ENCODE data around the gene CNTNAP1. TPM values are rescaled to one million over a fixed set of nuclear protein-coding genes. Genes with fewer than 3 reads are reported as not detected.

The CNTNAP1 gene
- total and polyA plus RNA-seq, 9 of the 15 experiments (the other 6 are each of a cell fraction or from before 2014, with no cell fraction given) = 0.10 to 1.8 (median 0.62) TPM

DNA sequence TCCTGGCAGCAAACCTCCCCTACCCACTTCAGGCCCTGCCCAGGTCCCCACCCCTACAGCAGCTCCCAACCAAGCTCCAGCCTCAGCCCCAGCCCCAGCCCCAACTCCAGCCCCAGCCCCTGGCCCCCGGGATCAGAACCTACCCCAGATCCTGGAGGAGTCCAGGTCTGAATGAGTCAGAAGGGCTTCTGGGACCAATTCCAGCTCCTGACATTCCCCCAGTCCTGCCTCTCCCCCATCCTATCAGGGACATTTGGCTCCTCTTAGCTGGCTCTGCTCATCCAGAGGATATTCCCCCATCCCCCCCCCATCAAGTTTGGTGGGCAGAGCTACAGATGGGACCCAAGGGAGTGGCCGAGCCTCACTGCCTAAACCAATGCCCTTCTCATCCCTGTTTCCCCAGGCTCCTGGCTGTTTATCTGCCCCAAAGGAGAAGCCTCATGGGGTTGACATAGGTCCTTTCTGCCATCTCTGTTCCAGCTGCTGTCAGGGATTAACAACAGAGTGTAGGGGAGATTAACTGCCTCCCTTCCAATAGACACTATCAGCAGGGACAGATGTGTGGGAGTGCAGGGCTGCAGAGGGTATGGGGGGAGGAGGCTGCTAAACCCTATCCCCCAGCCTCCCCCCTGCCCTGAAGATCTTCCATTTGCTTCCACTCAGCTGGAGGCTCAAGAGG is 16.5 kb downstream of the CNTNAP1 start (continued):
- TF ChIP-seq, protein P1, sequence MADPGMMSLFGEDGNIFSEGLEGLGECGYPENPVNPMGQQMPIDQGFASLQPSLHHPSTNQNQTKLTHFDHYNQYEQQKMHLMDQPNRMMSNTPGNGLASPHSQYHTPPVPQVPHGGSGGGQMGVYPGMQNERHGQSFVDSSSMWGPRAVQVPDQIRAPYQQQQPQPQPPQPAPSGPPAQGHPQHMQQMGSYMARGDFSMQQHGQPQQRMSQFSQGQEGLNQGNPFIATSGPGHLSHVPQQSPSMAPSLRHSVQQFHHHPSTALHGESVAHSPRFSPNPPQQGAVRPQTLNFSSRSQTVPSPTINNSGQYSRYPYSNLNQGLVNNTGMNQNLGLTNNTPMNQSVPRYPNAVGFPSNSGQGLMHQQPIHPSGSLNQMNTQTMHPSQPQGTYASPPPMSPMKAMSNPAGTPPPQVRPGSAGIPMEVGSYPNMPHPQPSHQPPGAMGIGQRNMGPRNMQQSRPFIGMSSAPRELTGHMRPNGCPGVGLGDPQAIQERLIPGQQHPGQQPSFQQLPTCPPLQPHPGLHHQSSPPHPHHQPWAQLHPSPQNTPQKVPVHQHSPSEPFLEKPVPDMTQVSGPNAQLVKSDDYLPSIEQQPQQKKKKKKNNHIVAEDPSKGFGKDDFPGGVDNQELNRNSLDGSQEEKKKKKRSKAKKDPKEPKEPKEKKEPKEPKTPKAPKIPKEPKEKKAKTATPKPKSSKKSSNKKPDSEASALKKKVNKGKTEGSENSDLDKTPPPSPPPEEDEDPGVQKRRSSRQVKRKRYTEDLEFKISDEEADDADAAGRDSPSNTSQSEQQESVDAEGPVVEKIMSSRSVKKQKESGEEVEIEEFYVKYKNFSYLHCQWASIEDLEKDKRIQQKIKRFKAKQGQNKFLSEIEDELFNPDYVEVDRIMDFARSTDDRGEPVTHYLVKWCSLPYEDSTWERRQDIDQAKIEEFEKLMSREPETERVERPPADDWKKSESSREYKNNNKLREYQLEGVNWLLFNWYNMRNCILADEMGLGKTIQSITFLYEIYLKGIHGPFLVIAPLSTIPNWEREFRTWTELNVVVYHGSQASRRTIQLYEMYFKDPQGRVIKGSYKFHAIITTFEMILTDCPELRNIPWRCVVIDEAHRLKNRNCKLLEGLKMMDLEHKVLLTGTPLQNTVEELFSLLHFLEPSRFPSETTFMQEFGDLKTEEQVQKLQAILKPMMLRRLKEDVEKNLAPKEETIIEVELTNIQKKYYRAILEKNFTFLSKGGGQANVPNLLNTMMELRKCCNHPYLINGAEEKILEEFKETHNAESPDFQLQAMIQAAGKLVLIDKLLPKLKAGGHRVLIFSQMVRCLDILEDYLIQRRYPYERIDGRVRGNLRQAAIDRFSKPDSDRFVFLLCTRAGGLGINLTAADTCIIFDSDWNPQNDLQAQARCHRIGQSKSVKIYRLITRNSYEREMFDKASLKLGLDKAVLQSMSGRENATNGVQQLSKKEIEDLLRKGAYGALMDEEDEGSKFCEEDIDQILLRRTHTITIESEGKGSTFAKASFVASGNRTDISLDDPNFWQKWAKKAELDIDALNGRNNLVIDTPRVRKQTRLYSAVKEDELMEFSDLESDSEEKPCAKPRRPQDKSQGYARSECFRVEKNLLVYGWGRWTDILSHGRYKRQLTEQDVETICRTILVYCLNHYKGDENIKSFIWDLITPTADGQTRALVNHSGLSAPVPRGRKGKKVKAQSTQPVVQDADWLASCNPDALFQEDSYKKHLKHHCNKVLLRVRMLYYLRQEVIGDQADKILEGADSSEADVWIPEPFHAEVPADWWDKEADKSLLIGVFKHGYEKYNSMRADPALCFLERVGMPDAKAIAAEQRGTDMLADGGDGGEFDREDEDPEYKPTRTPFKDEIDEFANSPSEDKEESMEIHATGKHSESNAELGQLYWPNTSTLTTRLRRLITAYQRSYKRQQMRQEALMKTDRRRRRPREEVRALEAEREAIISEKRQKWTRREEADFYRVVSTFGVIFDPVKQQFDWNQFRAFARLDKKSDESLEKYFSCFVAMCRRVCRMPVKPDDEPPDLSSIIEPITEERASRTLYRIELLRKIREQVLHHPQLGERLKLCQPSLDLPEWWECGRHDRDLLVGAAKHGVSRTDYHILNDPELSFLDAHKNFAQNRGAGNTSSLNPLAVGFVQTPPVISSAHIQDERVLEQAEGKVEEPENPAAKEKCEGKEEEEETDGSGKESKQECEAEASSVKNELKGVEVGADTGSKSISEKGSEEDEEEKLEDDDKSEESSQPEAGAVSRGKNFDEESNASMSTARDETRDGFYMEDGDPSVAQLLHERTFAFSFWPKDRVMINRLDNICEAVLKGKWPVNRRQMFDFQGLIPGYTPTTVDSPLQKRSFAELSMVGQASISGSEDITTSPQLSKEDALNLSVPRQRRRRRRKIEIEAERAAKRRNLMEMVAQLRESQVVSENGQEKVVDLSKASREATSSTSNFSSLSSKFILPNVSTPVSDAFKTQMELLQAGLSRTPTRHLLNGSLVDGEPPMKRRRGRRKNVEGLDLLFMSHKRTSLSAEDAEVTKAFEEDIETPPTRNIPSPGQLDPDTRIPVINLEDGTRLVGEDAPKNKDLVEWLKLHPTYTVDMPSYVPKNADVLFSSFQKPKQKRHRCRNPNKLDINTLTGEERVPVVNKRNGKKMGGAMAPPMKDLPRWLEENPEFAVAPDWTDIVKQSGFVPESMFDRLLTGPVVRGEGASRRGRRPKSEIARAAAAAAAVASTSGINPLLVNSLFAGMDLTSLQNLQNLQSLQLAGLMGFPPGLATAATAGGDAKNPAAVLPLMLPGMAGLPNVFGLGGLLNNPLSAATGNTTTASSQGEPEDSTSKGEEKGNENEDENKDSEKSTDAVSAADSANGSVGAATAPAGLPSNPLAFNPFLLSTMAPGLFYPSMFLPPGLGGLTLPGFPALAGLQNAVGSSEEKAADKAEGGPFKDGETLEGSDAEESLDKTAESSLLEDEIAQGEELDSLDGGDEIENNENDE (IDR thresholded peaks at IDR 0.05; ENCODE audit: low read depth, low read length) = no peak
- TF ChIP-seq TFAM (CRISPR knock-in tag; conservative IDR thresholded peaks at IDR 0.05) (no peak), HNRNPUL1 (IDR thresholded peaks at IDR 0.05; ENCODE audit: low read length) (no peak), CHD1 (IDR thresholded peaks at IDR 0.05; ENCODE audit: low read length) (no peak), GATAD2A (IDR thresholded peaks at IDR 0.05) (peak; percentile 97), POLR2A (conservative IDR thresholded peaks at IDR 0.05) (no peak), DACH1 (IDR thresholded peaks at IDR 0.05; ENCODE audit: partially characterized antibody) (peak; percentile 95), SRF (CRISPR knock-in tag; IDR thresholded peaks at IDR 0.05) (peak in 1 of 2 experiments; percentile 79; a peak in 2 of 4 replicates), BCL6 (CRISPR knock-in tag; IDR thresholded peaks at IDR 0.05) (no peak), U2AF2 (optimal IDR thresholded peaks at IDR 0.05; ENCODE audit: low read depth, low read length) (no peak), SMARCA5 (IDR thresholded peaks at IDR 0.05) (no peak)
- TF ChIP-seq, protein P2, sequence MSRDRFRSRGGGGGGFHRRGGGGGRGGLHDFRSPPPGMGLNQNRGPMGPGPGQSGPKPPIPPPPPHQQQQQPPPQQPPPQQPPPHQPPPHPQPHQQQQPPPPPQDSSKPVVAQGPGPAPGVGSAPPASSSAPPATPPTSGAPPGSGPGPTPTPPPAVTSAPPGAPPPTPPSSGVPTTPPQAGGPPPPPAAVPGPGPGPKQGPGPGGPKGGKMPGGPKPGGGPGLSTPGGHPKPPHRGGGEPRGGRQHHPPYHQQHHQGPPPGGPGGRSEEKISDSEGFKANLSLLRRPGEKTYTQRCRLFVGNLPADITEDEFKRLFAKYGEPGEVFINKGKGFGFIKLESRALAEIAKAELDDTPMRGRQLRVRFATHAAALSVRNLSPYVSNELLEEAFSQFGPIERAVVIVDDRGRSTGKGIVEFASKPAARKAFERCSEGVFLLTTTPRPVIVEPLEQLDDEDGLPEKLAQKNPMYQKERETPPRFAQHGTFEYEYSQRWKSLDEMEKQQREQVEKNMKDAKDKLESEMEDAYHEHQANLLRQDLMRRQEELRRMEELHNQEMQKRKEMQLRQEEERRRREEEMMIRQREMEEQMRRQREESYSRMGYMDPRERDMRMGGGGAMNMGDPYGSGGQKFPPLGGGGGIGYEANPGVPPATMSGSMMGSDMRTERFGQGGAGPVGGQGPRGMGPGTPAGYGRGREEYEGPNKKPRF (IDR thresholded peaks at IDR 0.05; ENCODE audit: low read depth, low read length) = no peak
- TF ChIP-seq, protein P3, sequence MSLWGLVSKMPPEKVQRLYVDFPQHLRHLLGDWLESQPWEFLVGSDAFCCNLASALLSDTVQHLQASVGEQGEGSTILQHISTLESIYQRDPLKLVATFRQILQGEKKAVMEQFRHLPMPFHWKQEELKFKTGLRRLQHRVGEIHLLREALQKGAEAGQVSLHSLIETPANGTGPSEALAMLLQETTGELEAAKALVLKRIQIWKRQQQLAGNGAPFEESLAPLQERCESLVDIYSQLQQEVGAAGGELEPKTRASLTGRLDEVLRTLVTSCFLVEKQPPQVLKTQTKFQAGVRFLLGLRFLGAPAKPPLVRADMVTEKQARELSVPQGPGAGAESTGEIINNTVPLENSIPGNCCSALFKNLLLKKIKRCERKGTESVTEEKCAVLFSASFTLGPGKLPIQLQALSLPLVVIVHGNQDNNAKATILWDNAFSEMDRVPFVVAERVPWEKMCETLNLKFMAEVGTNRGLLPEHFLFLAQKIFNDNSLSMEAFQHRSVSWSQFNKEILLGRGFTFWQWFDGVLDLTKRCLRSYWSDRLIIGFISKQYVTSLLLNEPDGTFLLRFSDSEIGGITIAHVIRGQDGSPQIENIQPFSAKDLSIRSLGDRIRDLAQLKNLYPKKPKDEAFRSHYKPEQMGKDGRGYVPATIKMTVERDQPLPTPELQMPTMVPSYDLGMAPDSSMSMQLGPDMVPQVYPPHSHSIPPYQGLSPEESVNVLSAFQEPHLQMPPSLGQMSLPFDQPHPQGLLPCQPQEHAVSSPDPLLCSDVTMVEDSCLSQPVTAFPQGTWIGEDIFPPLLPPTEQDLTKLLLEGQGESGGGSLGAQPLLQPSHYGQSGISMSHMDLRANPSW (CRISPR knock-in tag; IDR thresholded peaks at IDR 0.05) = 0 out of 2 replicates have a peak, but pooled peaks have one; percentile 87

Measured in K562 (cell line).